ENCODE results near the gene TXNL1.

TXNL1 gene

DNA sequence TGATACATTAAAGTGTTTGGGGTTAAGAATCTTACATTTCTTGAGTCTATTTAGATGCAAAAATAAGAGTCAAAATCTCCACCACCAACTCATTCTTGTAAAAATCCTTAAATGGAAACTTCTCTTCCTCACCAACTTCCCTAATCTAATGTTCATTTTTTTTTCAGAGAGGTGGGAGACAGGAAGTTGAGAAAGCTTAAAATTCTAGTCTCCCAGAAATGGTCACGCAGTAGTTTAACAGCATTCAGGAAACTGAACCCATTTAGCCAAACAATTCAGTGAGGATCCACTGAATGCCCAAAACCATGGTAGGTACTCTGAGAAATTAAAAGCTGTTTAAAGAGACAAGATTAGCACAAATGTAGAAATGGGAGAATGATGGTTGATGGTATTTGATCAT, 69.0 kb downstream of the TXNL1 start:
- no peak overlapping the region for H3K4me3 ChIP-seq (ENCODE audit: low read length)
- H4K20me1 ChIP-seq (ENCODE audit: insufficient read depth, low read length) = no peaks in the 10 kb centered on the region
- no peak for TF ChIP-seq EZH2phosphoT487 (IDR thresholded peaks at IDR 0.05; ENCODE audit: low read length)
- TF ChIP-seq EZH2 (optimal IDR thresholded peaks at IDR 0.05; ENCODE audit: low read depth, low read length) = no peak
- TF ChIP-seq, protein P1, sequence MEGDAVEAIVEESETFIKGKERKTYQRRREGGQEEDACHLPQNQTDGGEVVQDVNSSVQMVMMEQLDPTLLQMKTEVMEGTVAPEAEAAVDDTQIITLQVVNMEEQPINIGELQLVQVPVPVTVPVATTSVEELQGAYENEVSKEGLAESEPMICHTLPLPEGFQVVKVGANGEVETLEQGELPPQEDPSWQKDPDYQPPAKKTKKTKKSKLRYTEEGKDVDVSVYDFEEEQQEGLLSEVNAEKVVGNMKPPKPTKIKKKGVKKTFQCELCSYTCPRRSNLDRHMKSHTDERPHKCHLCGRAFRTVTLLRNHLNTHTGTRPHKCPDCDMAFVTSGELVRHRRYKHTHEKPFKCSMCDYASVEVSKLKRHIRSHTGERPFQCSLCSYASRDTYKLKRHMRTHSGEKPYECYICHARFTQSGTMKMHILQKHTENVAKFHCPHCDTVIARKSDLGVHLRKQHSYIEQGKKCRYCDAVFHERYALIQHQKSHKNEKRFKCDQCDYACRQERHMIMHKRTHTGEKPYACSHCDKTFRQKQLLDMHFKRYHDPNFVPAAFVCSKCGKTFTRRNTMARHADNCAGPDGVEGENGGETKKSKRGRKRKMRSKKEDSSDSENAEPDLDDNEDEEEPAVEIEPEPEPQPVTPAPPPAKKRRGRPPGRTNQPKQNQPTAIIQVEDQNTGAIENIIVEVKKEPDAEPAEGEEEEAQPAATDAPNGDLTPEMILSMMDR (IDR thresholded peaks at IDR 0.05; ENCODE audit: low read length) = no peak
- no peaks in the 10 kb centered on the region for H3F3A ChIP-seq (ENCODE audit: insufficient read depth, low read length)
- no peaks in the 10 kb centered on the region for H3K4me1 ChIP-seq (ENCODE audit: low read length)
- no peak overlapping the region for H2AFZ ChIP-seq (ENCODE audit: low read length)
- H3K79me2 ChIP-seq (ENCODE audit: low read length) = no peaks in the 10 kb centered on the region
- no peaks in the 10 kb centered on the region for H3K36me3 ChIP-seq (replicated peaks; ENCODE audit: insufficient read depth, low read length)
- no peaks in the 10 kb centered on the region for H3K27me3 ChIP-seq (replicated peaks; ENCODE audit: insufficient read depth, low read length)
- H3K27ac ChIP-seq (ENCODE audit: low read length) = no peak overlapping the region
- DNase-seq = no peak
- no peak overlapping the region for H3K9ac ChIP-seq (ENCODE audit: low read length)
- H3K9me3 ChIP-seq (replicated peaks; ENCODE audit: insufficient read depth, low read length) = no peaks in the 10 kb centered on the region
- no peak overlapping the region for H3K4me2 ChIP-seq (ENCODE audit: low read depth, low read length)
- H3K9me2 ChIP-seq (replicated peaks; ENCODE audit: insufficient read depth, low read length) = no peaks in the 10 kb centered on the region

DNA sequence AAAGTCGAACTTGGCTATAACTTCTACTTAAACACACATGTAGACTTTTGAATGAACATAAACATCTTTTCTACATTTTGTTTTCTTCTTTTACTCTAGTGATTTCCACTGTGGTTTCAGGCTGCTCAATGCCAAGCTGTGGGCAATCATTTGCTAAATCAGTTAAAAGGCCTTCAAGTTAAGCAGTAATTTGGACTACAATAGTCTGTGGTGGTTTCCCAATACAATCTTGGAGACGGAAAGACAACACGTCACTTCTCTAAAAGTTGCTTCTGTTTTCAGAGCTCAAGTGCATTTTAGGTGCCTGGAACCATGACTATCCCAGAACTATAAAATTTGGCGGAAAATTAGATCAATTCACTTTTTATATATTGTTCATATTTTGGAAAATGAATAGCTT, 69.4 kb downstream of the TXNL1 start:
- Histone ChIP-seq H3K4me3 (ENCODE audit: low read length) (no peak overlapping the region), H2AFZ (ENCODE audit: low read length) (no peak overlapping the region), H3K9me3 (replicated peaks; ENCODE audit: insufficient read depth, low read length) (no peaks in the 10 kb centered on the region), H3K4me1 (ENCODE audit: low read length) (no peaks in the 10 kb centered on the region), H3K9me2 (replicated peaks; ENCODE audit: insufficient read depth, low read length) (no peaks in the 10 kb centered on the region), H3K4me2 (ENCODE audit: low read depth, low read length) (no peak overlapping the region), H3K79me2 (ENCODE audit: low read length) (no peaks in the 10 kb centered on the region), H3F3A (ENCODE audit: insufficient read depth, low read length) (no peaks in the 10 kb centered on the region), H3K36me3 (replicated peaks; ENCODE audit: insufficient read depth, low read length) (no peaks in the 10 kb centered on the region), H4K20me1 (ENCODE audit: insufficient read depth, low read length) (no peaks in the 10 kb centered on the region), H3K27me3 (replicated peaks; ENCODE audit: insufficient read depth, low read length) (no peaks in the 10 kb centered on the region), H3K27ac (ENCODE audit: low read length) (no peak overlapping the region), H3K9ac (ENCODE audit: low read length) (no peak overlapping the region)
- no peak for DNase-seq
- TF ChIP-seq EZH2phosphoT487 (IDR thresholded peaks at IDR 0.05; ENCODE audit: low read length) (no peak), EZH2 (optimal IDR thresholded peaks at IDR 0.05; ENCODE audit: low read depth, low read length) (no peak)
- TF ChIP-seq, protein P1 (IDR thresholded peaks at IDR 0.05; ENCODE audit: low read length) = no peak

DNA sequence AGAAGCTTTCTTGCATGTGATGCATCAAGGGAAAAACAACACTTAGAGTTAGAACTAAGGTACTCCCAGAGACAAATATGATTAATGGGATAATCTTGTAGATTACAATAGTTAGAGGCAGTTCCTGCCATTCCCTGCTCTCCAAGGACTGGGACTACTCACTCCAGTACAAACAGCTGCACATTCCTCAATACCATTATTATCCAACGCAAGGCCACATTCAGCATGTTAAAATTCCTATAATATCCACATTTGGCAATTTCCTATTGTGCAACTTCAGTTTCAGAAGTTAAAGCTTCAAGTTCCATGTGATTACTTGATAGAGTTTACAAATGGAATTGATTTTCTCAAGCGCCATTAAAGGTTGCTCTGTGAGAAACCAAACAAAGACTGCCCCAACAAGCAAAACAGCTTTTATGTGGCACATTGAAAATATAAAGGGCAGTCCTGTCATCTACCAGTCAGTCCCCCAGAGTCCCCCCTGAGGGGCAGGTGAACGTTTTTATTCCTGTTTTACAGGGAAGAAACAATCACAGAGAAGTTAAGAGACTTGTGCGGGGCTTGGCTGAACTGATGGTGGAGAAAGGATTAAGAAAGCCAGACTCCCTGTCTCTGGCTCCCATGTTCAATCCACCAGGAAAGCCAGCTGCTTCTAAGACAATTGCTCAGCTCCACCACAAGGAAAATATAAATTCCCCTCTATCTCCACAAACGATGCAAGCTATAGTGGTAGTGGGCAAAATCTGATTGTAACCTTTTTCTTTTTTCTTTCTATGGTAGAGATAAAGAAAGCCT, 72.6 kb downstream of the TXNL1 start:
- no peak overlapping the region for H3K27ac ChIP-seq (ENCODE audit: low read length)
- TF ChIP-seq EZH2 (optimal IDR thresholded peaks at IDR 0.05; ENCODE audit: low read depth, low read length) (no peak), EZH2phosphoT487 (IDR thresholded peaks at IDR 0.05; ENCODE audit: low read length) (no peak)
- TF ChIP-seq, protein P1 (IDR thresholded peaks at IDR 0.05; ENCODE audit: low read length) = no peak
- no peak overlapping the region for H3K4me3 ChIP-seq (ENCODE audit: low read length)
- H3K4me2 ChIP-seq (ENCODE audit: low read depth, low read length) = no peak overlapping the region
- H3K9ac ChIP-seq (ENCODE audit: low read length) = no peak overlapping the region
- no peaks in the 10 kb centered on the region for H3K79me2 ChIP-seq (ENCODE audit: low read length)
- no peak for DNase-seq
- no peaks in the 10 kb centered on the region for H3F3A ChIP-seq (ENCODE audit: insufficient read depth, low read length)
- H3K36me3 ChIP-seq (replicated peaks; ENCODE audit: insufficient read depth, low read length) = no peaks in the 10 kb centered on the region
- no peaks in the 10 kb centered on the region for H3K9me3 ChIP-seq (replicated peaks; ENCODE audit: insufficient read depth, low read length)
- H4K20me1 ChIP-seq (ENCODE audit: insufficient read depth, low read length) = no peaks in the 10 kb centered on the region
- no peaks in the 10 kb centered on the region for H3K4me1 ChIP-seq (ENCODE audit: low read length)
- H3K9me2 ChIP-seq (replicated peaks; ENCODE audit: insufficient read depth, low read length) = no peaks in the 10 kb centered on the region
- no peaks in the 10 kb centered on the region for H3K27me3 ChIP-seq (replicated peaks; ENCODE audit: insufficient read depth, low read length)
- no peak overlapping the region for H2AFZ ChIP-seq (ENCODE audit: low read length)
